Body of pancreas (tissue), 4 donors: Measurements from ENCODE around the gene CREBL2.

ENCODE experiments used
- CTCF ChIP-seq, 7 experiments: fragments of 450-650 bp in 4 of 7; fragments of 200-600 bp in 3 of 7; sonication (generic) in 3 of 7; IDR thresholded peaks; one replicate each; pipeline ENCODE4 v1.5.1; 2016 to 2019; ENCODE audit warnings: antibody characterized with exemption in 7 of 7
- POLR2A ChIP-seq, 3 donors: fragments of 450-650 bp; IDR thresholded peaks; one replicate each; pipeline ENCODE4 v1.6.1; 2016; ENCODE audit warnings: antibody characterized with exemption in 3 of 3, mild to moderate bottlenecking in 2 of 3

- TF ChIP-seq CTCF (IDR thresholded peaks at IDR 0.05) = no peak
- no peak for TF ChIP-seq POLR2A (IDR thresholded peaks at IDR 0.05)
Observed at GRCh38 chr12:12682284-12682683, 70.6 kb downstream of the CREBL2 start.
